Measurements from ENCODE around the gene ZNF439. TPM values are rescaled to one million over a fixed set of nuclear protein-coding genes. Genes with fewer than 3 reads are reported as not detected.
"Not testable (repeated sequence)": the region's sequence is repeated elsewhere in the genome, so short reads cannot be mapped to it uniquely, and the experiment has no call there.

Gene ZNF439
- total RNA-seq, 1 experiment from 2014 or later = 6.3 TPM

GRCh38 chr19:11821474-11822109 lies 26.9 kb upstream of the ZNF439 start:
- ATAC-seq (no peak), DNase-seq (ENCODE audit: low read depth, low spot score) (no peak)
- in situ Hi-C loops (cut with HindIII; ENCODE audit: low pct_unique_long_range_greater_than_20kb, low sequenced_read_pairs) = no loop called here
- no peaks in the 10 kb centered on the region for H3K4me1 ChIP-seq (ENCODE audit: control insufficient read depth, insufficient read depth, low read length)
- intact Hi-C loops (cut with micrococcal nuclease; ENCODE audit: unreplicated experiment) = no loop called here
- no peaks in the 10 kb centered on the region for H3K27me3 ChIP-seq (ENCODE audit: control insufficient read depth, insufficient read depth, low read length)
- ChIA-PET POLR2A (no interaction called here), CTCF (no interaction called here)
- H3K36me3 ChIP-seq (ENCODE audit: control insufficient read depth, insufficient read depth, low read length) = no peaks in the 10 kb centered on the region
- no peak overlapping the region for H3K27ac ChIP-seq (ENCODE audit: low read length)
- no TSS peak for BruUV-seq (replicated peaks)
- TF ChIP-seq POLR2AphosphoS5 (IDR thresholded peaks at IDR 0.05; ENCODE audit: low read depth, low read length) (no peak), SIN3A (IDR thresholded peaks at IDR 0.05; ENCODE audit: borderline replicate concordance, insufficient read depth, low read depth, low read length) (no peak)
- TF ChIP-seq, protein P1, sequence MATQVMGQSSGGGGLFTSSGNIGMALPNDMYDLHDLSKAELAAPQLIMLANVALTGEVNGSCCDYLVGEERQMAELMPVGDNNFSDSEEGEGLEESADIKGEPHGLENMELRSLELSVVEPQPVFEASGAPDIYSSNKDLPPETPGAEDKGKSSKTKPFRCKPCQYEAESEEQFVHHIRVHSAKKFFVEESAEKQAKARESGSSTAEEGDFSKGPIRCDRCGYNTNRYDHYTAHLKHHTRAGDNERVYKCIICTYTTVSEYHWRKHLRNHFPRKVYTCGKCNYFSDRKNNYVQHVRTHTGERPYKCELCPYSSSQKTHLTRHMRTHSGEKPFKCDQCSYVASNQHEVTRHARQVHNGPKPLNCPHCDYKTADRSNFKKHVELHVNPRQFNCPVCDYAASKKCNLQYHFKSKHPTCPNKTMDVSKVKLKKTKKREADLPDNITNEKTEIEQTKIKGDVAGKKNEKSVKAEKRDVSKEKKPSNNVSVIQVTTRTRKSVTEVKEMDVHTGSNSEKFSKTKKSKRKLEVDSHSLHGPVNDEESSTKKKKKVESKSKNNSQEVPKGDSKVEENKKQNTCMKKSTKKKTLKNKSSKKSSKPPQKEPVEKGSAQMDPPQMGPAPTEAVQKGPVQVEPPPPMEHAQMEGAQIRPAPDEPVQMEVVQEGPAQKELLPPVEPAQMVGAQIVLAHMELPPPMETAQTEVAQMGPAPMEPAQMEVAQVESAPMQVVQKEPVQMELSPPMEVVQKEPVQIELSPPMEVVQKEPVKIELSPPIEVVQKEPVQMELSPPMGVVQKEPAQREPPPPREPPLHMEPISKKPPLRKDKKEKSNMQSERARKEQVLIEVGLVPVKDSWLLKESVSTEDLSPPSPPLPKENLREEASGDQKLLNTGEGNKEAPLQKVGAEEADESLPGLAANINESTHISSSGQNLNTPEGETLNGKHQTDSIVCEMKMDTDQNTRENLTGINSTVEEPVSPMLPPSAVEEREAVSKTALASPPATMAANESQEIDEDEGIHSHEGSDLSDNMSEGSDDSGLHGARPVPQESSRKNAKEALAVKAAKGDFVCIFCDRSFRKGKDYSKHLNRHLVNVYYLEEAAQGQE (IDR thresholded peaks at IDR 0.05; ENCODE audit: insufficient read depth in 1 of 2, low read depth in 2 of 2, low read length in 1 of 2) = no peak
- no peak overlapping the region for H3K4me3 ChIP-seq (ENCODE audit: low read depth in 2 of 2, low read length in 2 of 2)
- 0 out of 2 replicates have a peak, but pooled peaks cover 3% of the 10 kb centered on the region for H3K9me3 ChIP-seq (ENCODE audit: control insufficient read depth, insufficient read depth, low read depth, low read length)

- in situ Hi-C loops (cut with HindIII; ENCODE audit: low pct_unique_long_range_greater_than_20kb, low sequenced_read_pairs) = not testable (repeated sequence)
Measured at GRCh38 chr19:11828957-11829876, 19.3 kb upstream of the ZNF439 start.

DNA sequence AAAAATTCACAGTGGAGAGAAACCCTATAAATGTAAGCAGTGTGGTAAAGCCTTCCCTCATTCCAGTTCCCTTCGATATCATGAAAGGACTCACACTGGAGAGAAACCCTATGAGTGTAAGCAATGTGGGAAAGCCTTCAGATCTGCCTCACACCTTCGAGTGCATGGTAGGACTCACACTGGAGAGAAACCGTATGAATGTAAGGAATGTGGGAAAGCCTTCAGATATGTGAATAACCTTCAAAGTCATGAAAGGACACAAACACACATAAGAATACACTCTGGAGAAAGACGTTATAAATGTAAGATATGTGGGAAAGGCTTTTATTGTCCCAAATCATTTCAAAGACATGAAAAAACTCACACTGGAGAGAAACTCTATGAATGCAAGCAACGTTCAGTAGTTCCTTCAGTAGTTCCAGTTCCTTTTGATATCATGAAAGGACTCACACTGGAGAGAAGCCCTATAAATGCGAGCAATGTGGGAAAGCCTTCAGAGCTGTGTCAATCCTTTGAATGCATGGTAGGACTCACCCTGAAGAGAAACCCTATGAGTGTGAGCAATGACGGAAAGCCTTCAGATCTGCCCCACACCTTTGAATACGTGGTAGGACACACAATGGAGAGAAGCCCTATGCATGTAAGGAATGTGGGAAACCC lies 16.1 kb upstream of the ZNF439 start:
- TF ChIP-seq, protein P2, sequence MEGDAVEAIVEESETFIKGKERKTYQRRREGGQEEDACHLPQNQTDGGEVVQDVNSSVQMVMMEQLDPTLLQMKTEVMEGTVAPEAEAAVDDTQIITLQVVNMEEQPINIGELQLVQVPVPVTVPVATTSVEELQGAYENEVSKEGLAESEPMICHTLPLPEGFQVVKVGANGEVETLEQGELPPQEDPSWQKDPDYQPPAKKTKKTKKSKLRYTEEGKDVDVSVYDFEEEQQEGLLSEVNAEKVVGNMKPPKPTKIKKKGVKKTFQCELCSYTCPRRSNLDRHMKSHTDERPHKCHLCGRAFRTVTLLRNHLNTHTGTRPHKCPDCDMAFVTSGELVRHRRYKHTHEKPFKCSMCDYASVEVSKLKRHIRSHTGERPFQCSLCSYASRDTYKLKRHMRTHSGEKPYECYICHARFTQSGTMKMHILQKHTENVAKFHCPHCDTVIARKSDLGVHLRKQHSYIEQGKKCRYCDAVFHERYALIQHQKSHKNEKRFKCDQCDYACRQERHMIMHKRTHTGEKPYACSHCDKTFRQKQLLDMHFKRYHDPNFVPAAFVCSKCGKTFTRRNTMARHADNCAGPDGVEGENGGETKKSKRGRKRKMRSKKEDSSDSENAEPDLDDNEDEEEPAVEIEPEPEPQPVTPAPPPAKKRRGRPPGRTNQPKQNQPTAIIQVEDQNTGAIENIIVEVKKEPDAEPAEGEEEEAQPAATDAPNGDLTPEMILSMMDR (IDR thresholded peaks at IDR 0.05) = no peak
- TF ChIP-seq SIN3A (IDR thresholded peaks at IDR 0.05; ENCODE audit: borderline replicate concordance, insufficient read depth, low read depth, low read length) (no peak), TCF7L2 (IDR thresholded peaks at IDR 0.05; ENCODE audit: low read depth, low read length) (no peak), POLR2AphosphoS5 (IDR thresholded peaks at IDR 0.05; ENCODE audit: low read depth, low read length) (no peak)
- TF ChIP-seq, protein P1 (IDR thresholded peaks at IDR 0.05; ENCODE audit: insufficient read depth in 1 of 2, low read depth in 2 of 2, low read length in 1 of 2) = no peak
- ATAC-seq = no peak
- Histone ChIP-seq H3K4me3 (ENCODE audit: low read depth in 2 of 2, low read length in 2 of 2) (no peak overlapping the region), H3K36me3 (ENCODE audit: control insufficient read depth, insufficient read depth, low read length) (no peaks in the 10 kb centered on the region), H3K9me3 (ENCODE audit: control insufficient read depth, insufficient read depth, low read depth, low read length) (peaks cover 45% of the 10 kb centered on the region), H3K27me3 (ENCODE audit: control insufficient read depth, insufficient read depth, low read length) (no peaks in the 10 kb centered on the region), H3K4me1 (ENCODE audit: control insufficient read depth, insufficient read depth, low read length) (no peaks in the 10 kb centered on the region), H3K27ac (ENCODE audit: low read length) (no peak overlapping the region)
- DNase-seq (ENCODE audit: low read depth, low spot score) = no peak
- intact Hi-C loops (cut with micrococcal nuclease; ENCODE audit: unreplicated experiment) (no loop called here), in situ Hi-C loops (cut with HindIII; ENCODE audit: low pct_unique_long_range_greater_than_20kb, low sequenced_read_pairs) (no loop called here)
- CTCF ChIA-PET = no interaction called here
- BruUV-seq (replicated peaks) = no TSS peak
- POLR2A ChIA-PET = no interaction called here

More at GRCh38 chr19:11828957-11829876, 19.3 kb upstream of the ZNF439 start:
- H3K27me3 ChIP-seq (ENCODE audit: control insufficient read depth, insufficient read depth, low read length); H3K4me1 ChIP-seq (ENCODE audit: control insufficient read depth, insufficient read depth, low read length); POLR2A ChIA-PET; BruUV-seq (replicated peaks); H3K27ac ChIP-seq (ENCODE audit: low read length); DNase-seq (ENCODE audit: low read depth, low spot score); H3K36me3 ChIP-seq (ENCODE audit: control insufficient read depth, insufficient read depth, low read length); intact Hi-C loops (cut with micrococcal nuclease; ENCODE audit: unreplicated experiment); ATAC-seq; H3K4me3 ChIP-seq (ENCODE audit: low read depth in 2 of 2, low read length in 2 of 2); CTCF ChIA-PET: not testable (repeated sequence)
- H3K9me3 ChIP-seq (ENCODE audit: control insufficient read depth, insufficient read depth, low read depth, low read length) = peaks cover 49% of the 10 kb centered on the region

All from Panc1 (cell line).